A549 (cell line): ENCODE results near the gene SERPIND1. TPM values are rescaled to one million over a fixed set of nuclear protein-coding genes. Genes with fewer than 3 reads are reported as not detected.

ENCODE experiments used
- ATAC-seq, 2 experiments: fragments of 200-7000 bp in 1 of 2; fragments of >200 bp in 1 of 2; cut with Nextera tagmentation in 1 of 2; cut with Tn5 transposase in 1 of 2; 3 replicates each; pipeline versions ENCODE4 v1.8.0 to v1.9.1; 2018 to 2020; ENCODE audit warnings: mild to moderate bottlenecking in 1 of 2, moderate library complexity in 1 of 2
- CTCF ChIA-PET: fragments of 300-600 bp; sonication (Branson Sonifier 250); formaldehyde crosslinking; extraction: SDS; loops from one replicate; lab custom pipeline; 2021; ENCODE audit warnings: antibody characterized with exemption, inconsistent platforms; lab: Yijun Ruan, JAX
- POLR2A ChIA-PET: fragments of 350-600 bp; formaldehyde crosslinking; extraction: SDS; loops from one replicate; lab custom pipeline; 2021; ENCODE audit warnings: antibody characterized with exemption, inconsistent platforms; lab: Yijun Ruan, JAX
- DNase-seq, 2 experiments: peaks; one replicate each; pipeline versions ENCODE4 v3.0.0 to v3.0.0-alpha.2; 2011 to 2016; ENCODE audit warnings: low read depth in 1 of 2, low spot score in 1 of 2
- FAIRE-seq: peaks from 2 replicates; lab custom pipeline; 2011; peaks lifted over from hg19 to GRCh38; lab: Jason Lieb, UNC
- H3K27ac ChIP-seq, 2 experiments: fragments of >200 bp; sonication (Bioruptor Twin); formaldehyde crosslinking; 3 replicates each; pipeline ENCODE4 v1.5.1; 2016 to 2017
- H3K4me1 ChIP-seq: fragments of >200 bp; sonication (Bioruptor Twin); formaldehyde crosslinking; 3 replicates; pipeline ENCODE4 v1.6.1; 2016
- H3K4me2 ChIP-seq: fragments of >200 bp; sonication (Bioruptor Twin); formaldehyde crosslinking; 3 replicates; pipeline ENCODE4 v1.6.1; 2016
- H3K4me3 ChIP-seq: fragments of >200 bp; sonication (Bioruptor Twin); formaldehyde crosslinking; 3 replicates; pipeline ENCODE4 v1.5.1; 2016
- H3K9me3 ChIP-seq: fragments of >200 bp; sonication (Bioruptor Twin); formaldehyde crosslinking; 3 replicates; pipeline ENCODE4 v1.6.1; 2016
- BHLHE40 ChIP-seq: IDR thresholded peaks from 2 replicates; pipeline ENCODE4 v1.6.1; 2012; ENCODE audit warnings: low read depth, low read length, inconsistent platforms
- CBX2 ChIP-seq: fragments of 200-600 bp; sonication (generic); IDR thresholded peaks from 2 replicates; pipeline ENCODE4 v1.6.1; 2016; ENCODE audit warnings: low read depth, mild to moderate bottlenecking, borderline replicate concordance
- CBX8 ChIP-seq: fragments of 200-600 bp; sonication (generic); IDR thresholded peaks from 2 replicates; pipeline ENCODE4 v1.6.1; 2016
- EP300 ChIP-seq, 2 experiments: fragments of >200 bp; sonication (Bioruptor Twin); formaldehyde crosslinking; IDR thresholded peaks; 2 replicates in 1 of 2; 3 replicates in 1 of 2; pipeline ENCODE4 v1.6.1; 2016 to 2017
- FOSB ChIP-seq: fragments of 250-450 bp; sonication (Bioruptor Pico); IDR thresholded peaks from 2 replicates; pipeline ENCODE4 v1.5.0; 2020; ENCODE audit warnings: mild to moderate bottlenecking, moderate library complexity
- FOSL2 ChIP-seq, 2 experiments: fragments of 450-650 bp in 1 of 2; fragments of >200 bp in 1 of 2; sonication (Bioruptor Twin) in 1 of 2; formaldehyde crosslinking; IDR thresholded peaks; 2 replicates each; pipeline versions ENCODE4 v1.5.0 to v1.6.1; 2016 to 2020; ENCODE audit warnings: mild to moderate bottlenecking in 1 of 2, moderate library complexity in 1 of 2
- FOXS1 ChIP-seq: fragments of 250-450 bp; sonication (Bioruptor Pico); IDR thresholded peaks from 2 replicates; pipeline ENCODE4 v1.5.0; 2020; ENCODE audit warnings: mild to moderate bottlenecking, moderate library complexity
- HEYL ChIP-seq: fragments of 250-450 bp; sonication (Bioruptor Pico); IDR thresholded peaks from 2 replicates; pipeline ENCODE4 v1.8.0; 2021; ENCODE audit warnings: mild to moderate bottlenecking, moderate library complexity
- HOXA7 ChIP-seq: fragments of 250-450 bp; sonication (Bioruptor Pico); IDR thresholded peaks from 2 replicates; pipeline ENCODE4 v1.5.0; 2020; ENCODE audit warnings: mild to moderate bottlenecking, moderate library complexity
- JUN ChIP-seq, 2 experiments: fragments of >200 bp; sonication (Bioruptor Twin); formaldehyde crosslinking; IDR thresholded peaks; 2 replicates in 1 of 2; 3 replicates in 1 of 2; pipeline ENCODE4 v1.6.1; 2016 to 2017
- JUNB ChIP-seq: fragments of >200 bp; sonication (Bioruptor Twin); formaldehyde crosslinking; IDR thresholded peaks from 2 replicates; pipeline ENCODE4 v1.6.1; 2016
- MAFK ChIP-seq: fragments of 450-650 bp; IDR thresholded peaks from 2 replicates; pipeline ENCODE4 v1.6.1; 2014; ENCODE audit not compliant: partially characterized antibody
- NR3C1 ChIP-seq: fragments of >200 bp; sonication (Bioruptor Twin); formaldehyde crosslinking; IDR thresholded peaks from 3 replicates; pipeline ENCODE4 v1.6.1; 2017
- PHF8 ChIP-seq: fragments of 200-600 bp; sonication (generic); IDR thresholded peaks from 2 replicates; pipeline ENCODE4 v1.6.1; 2016; ENCODE audit warnings: low read depth, mild to moderate bottlenecking, antibody characterized with exemption, moderate library complexity, borderline replicate concordance
- POLR2AphosphoS2 ChIP-seq: conservative IDR thresholded peaks from 2 replicates; pipeline ENCODE4 v1.6.1; 2012; ENCODE audit warnings: low read length, improper control_type of control experiment, inconsistent platforms
- RAD21 ChIP-seq, 2 experiments: fragments of >200 bp in 1 of 2; sonication (Bioruptor Twin) in 1 of 2; formaldehyde crosslinking in 1 of 2; IDR thresholded peaks in 1 of 2; conservative IDR thresholded peaks in 1 of 2; 2 replicates in 1 of 2; 3 replicates in 1 of 2; pipeline ENCODE4 v1.6.1; 2012 to 2018; ENCODE audit warnings: inconsistent platforms in 1 of 2
- ZSCAN20 ChIP-seq: fragments of 250-450 bp; sonication (Bioruptor Pico); IDR thresholded peaks from 2 replicates; pipeline ENCODE4 v1.8.0; 2022; ENCODE audit warnings: mild to moderate bottlenecking, moderate library complexity
- WGBS: methylation state at CpG from one replicate; pipeline ENCODE4 v1.1.6; 2017; ENCODE audit errors: missing lambda C conversion rate; 5-methylcytosine and 5-hydroxymethylcytosine counted together
- polyA plus RNA-seq, 4 experiments: library from polyadenylated mRNA; depleted of rRNA in 3 of 4; stranded (reverse); fragments of >200 nt; fragmentation: RNase III in 1 of 4; extraction: RNeasy Plus Mini Kit Qiagen cat#74134 plus additional on column Dnase treatment in 1 of 4; gene quantifications; 2 replicates in 3 of 4; 3 replicates in 1 of 4; pipeline ENCODE4 v1.2.3, GENCODE V29; 2011 to 2017
- TF ChIP-seq, protein P1 (sequence below): fragments of >200 bp; sonication (Bioruptor Twin); formaldehyde crosslinking; IDR thresholded peaks from 2 replicates; pipeline ENCODE4 v1.6.1; 2016
- TF ChIP-seq, protein P2 (sequence below): fragments of 250-450 bp; sonication (Bioruptor Pico); IDR thresholded peaks from 2 replicates; pipeline ENCODE4 v1.5.0; 2020; ENCODE audit warnings: low read depth, mild to moderate bottlenecking, moderate library complexity
- TF ChIP-seq, protein P3 (sequence below): fragments of 200-600 bp; sonication (generic); IDR thresholded peaks from 2 replicates; pipeline ENCODE4 v1.6.1; 2016; ENCODE audit warnings: antibody characterized with exemption, mild to moderate bottlenecking, moderate library complexity
- TF ChIP-seq, protein P4 (sequence below): fragments of 150-350 bp; IDR thresholded peaks from 2 replicates; pipeline ENCODE4 v1.6.1; 2014; ENCODE audit warnings: low read depth, mild to moderate bottlenecking, low read length
- TF ChIP-seq, protein P5 (sequence below): fragments of >200 bp; sonication (Bioruptor Twin); formaldehyde crosslinking; IDR thresholded peaks from 3 replicates; pipeline ENCODE4 v1.5.1; 2016

The SERPIND1 gene
- polyA plus RNA-seq, 2 of the 4 experiments (the other 2 are of a cell fraction), result not detected

DNA sequence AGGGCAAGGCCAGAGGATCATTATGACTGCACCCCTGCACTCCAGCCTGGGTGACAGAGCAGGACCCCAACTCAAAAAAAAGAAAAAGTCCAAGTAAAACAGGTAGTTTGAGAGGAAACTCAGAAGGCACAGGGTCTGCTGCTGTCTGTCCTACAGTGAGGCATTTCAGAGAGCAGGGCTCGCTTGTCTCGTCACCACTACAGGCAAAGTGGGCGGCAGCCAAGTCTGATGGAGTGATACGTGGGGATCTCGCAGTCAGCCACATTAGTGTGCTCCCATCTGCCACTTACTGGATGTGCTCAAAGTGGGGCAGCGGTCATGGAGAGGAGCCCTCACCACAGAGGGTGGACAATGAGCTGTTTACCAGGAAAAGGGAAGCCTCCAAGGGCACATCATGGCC lies 42.6 kb downstream of the SERPIND1 start:
- Histone ChIP-seq H3K4me2 (no peak overlapping the region), H3K4me3 (no peak overlapping the region), H3K9me3 (no peaks in the 10 kb centered on the region), H3K27ac (no peak overlapping the region), H3K4me1 (no peaks in the 10 kb centered on the region)
- ChIA-PET POLR2A (no interaction called here), CTCF (interaction anchor here (0.6 to 2.3 kb wide), 3 partner anchors 12 to 79 kb away, joined by 3 to 8 read pairs (median 3); no protein-coding TSS in a partner anchor)
- no peak for ATAC-seq
- WGBS, result 96% methylated on average over 4 of the region's 6 CpGs
- TF ChIP-seq RAD21 (conservative IDR thresholded peaks at IDR 0.05 in 1 of 2, IDR thresholded peaks at IDR 0.05 in 1 of 2) (no peak), MAFK (no peak)
- no peak for FAIRE-seq
- DNase-seq, result no peak

DNA sequence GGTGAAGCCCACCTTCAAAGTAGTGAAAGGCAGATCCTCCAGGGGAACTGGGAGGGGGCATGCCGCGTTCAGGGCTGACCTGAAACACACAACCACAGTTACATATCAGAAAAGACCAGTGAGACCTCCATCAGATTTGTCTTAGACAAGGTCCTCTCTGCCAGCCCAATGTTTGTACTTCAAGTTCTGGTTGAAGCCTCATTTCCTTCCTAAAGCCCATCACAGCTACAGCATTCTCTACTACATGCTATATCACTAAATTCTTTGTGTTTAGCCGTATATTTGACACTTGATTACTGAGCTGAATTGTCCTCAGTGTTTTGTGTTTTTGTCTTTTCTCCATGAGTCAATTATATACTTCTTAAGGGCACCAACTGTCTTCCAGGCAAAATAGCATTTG lies 44.6 kb downstream of the SERPIND1 start:
- H3K27ac ChIP-seq, result no peak overlapping the region
- no peak for DNase-seq
- no peak overlapping the region for H3K4me2 ChIP-seq
- POLR2A ChIA-PET, result no interaction called here
- H3K9me3 ChIP-seq, result no peaks in the 10 kb centered on the region
- TF ChIP-seq CBX2 (no peak), NR3C1 (no peak), ZSCAN20 (CRISPR knock-in tag) (no peak), JUNB (no peak), FOSL2 (IDR thresholded peaks at IDR 0.05) (no peak), FOSL2 (CRISPR knock-in tag; IDR thresholded peaks at IDR 0.05) (no peak), BHLHE40 (no peak), FOSB (no peak), MAFK (no peak), JUN (IDR thresholded peaks at IDR 0.05) (no peak), HOXA7 (no peak)
- TF ChIP-seq, all 56 proteins: peak for 0
- WGBS, result 93% methylated on average over 3 of the region's 3 CpGs
- CTCF ChIA-PET, result interaction anchor here (2.3 kb wide), 1 partner anchor 14 kb away, joined by 8 read pairs; no protein-coding TSS in a partner anchor
- ATAC-seq (no peak), FAIRE-seq (no peak)
- H3K4me3 ChIP-seq, result no peak overlapping the region
- H3K4me1 ChIP-seq, result no peaks in the 10 kb centered on the region

DNA sequence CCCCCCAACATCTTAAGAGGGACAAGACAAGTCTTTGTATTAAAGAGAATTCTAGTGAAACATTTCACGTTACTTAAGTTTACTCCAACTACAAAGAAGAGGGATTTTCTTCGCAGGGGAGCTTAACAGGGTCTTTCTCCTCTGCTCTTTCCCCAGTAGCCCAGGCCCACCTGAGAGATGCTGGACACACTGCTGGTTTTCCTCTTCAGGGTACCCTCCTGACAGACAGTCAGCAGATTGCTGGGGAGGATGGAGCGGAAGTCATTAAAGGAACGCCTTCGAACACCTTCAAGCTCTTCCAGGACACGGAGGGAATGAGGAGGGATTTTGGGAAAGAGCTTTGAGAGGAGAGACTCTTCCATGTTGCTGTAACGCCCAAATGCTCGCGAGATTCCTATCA lies 45.6 kb downstream of the SERPIND1 start:
- no peak for ATAC-seq
- no peak for FAIRE-seq
- CTCF ChIA-PET, result no interaction called here

More for the DNA sequence above, 45.6 kb downstream of the SERPIND1 start:
- 96% methylated on average over 9 of the region's 9 CpGs for WGBS
- no peak for DNase-seq
- TF ChIP-seq JUNB (no peak), FOSL2 (IDR thresholded peaks at IDR 0.05) (no peak), FOSL2 (CRISPR knock-in tag; IDR thresholded peaks at IDR 0.05) (no peak), HEYL (CRISPR knock-in tag) (no peak), POLR2AphosphoS2 (no peak), HOXA7 (no peak), PHF8 (no peak), FOXS1 (CRISPR knock-in tag) (no peak), JUN (IDR thresholded peaks at IDR 0.05) (no peak), CBX8 (no peak), EP300 (IDR thresholded peaks at IDR 0.05) (no peak)
- TF ChIP-seq, protein P1, sequence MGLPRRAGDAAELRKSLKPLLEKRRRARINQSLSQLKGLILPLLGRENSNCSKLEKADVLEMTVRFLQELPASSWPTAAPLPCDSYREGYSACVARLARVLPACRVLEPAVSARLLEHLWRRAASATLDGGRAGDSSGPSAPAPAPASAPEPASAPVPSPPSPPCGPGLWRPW, result no peak
- TF ChIP-seq, protein P2, sequence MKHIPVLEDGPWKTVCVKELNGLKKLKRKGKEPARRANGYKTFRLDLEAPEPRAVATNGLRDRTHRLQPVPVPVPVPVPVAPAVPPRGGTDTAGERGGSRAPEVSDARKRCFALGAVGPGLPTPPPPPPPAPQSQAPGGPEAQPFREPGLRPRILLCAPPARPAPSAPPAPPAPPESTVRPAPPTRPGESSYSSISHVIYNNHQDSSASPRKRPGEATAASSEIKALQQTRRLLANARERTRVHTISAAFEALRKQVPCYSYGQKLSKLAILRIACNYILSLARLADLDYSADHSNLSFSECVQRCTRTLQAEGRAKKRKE, result no peak
- TF ChIP-seq, protein P3, sequence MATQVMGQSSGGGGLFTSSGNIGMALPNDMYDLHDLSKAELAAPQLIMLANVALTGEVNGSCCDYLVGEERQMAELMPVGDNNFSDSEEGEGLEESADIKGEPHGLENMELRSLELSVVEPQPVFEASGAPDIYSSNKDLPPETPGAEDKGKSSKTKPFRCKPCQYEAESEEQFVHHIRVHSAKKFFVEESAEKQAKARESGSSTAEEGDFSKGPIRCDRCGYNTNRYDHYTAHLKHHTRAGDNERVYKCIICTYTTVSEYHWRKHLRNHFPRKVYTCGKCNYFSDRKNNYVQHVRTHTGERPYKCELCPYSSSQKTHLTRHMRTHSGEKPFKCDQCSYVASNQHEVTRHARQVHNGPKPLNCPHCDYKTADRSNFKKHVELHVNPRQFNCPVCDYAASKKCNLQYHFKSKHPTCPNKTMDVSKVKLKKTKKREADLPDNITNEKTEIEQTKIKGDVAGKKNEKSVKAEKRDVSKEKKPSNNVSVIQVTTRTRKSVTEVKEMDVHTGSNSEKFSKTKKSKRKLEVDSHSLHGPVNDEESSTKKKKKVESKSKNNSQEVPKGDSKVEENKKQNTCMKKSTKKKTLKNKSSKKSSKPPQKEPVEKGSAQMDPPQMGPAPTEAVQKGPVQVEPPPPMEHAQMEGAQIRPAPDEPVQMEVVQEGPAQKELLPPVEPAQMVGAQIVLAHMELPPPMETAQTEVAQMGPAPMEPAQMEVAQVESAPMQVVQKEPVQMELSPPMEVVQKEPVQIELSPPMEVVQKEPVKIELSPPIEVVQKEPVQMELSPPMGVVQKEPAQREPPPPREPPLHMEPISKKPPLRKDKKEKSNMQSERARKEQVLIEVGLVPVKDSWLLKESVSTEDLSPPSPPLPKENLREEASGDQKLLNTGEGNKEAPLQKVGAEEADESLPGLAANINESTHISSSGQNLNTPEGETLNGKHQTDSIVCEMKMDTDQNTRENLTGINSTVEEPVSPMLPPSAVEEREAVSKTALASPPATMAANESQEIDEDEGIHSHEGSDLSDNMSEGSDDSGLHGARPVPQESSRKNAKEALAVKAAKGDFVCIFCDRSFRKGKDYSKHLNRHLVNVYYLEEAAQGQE, result no peak
- TF ChIP-seq, protein P4, sequence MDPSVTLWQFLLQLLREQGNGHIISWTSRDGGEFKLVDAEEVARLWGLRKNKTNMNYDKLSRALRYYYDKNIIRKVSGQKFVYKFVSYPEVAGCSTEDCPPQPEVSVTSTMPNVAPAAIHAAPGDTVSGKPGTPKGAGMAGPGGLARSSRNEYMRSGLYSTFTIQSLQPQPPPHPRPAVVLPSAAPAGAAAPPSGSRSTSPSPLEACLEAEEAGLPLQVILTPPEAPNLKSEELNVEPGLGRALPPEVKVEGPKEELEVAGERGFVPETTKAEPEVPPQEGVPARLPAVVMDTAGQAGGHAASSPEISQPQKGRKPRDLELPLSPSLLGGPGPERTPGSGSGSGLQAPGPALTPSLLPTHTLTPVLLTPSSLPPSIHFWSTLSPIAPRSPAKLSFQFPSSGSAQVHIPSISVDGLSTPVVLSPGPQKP, result no peak
- TF ChIP-seq, protein P5, sequence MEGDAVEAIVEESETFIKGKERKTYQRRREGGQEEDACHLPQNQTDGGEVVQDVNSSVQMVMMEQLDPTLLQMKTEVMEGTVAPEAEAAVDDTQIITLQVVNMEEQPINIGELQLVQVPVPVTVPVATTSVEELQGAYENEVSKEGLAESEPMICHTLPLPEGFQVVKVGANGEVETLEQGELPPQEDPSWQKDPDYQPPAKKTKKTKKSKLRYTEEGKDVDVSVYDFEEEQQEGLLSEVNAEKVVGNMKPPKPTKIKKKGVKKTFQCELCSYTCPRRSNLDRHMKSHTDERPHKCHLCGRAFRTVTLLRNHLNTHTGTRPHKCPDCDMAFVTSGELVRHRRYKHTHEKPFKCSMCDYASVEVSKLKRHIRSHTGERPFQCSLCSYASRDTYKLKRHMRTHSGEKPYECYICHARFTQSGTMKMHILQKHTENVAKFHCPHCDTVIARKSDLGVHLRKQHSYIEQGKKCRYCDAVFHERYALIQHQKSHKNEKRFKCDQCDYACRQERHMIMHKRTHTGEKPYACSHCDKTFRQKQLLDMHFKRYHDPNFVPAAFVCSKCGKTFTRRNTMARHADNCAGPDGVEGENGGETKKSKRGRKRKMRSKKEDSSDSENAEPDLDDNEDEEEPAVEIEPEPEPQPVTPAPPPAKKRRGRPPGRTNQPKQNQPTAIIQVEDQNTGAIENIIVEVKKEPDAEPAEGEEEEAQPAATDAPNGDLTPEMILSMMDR, result no peak
- no peak overlapping the region for H3K27ac ChIP-seq
- H3K4me1 ChIP-seq, result no peaks in the 10 kb centered on the region
- no peaks in the 10 kb centered on the region for H3K9me3 ChIP-seq
- no peak overlapping the region for H3K4me2 ChIP-seq
- POLR2A ChIA-PET, result no interaction called here
- H3K4me3 ChIP-seq, result no peak overlapping the region
